ENCODE results near the gene ADAP1.

ADAP1 gene

DNA sequence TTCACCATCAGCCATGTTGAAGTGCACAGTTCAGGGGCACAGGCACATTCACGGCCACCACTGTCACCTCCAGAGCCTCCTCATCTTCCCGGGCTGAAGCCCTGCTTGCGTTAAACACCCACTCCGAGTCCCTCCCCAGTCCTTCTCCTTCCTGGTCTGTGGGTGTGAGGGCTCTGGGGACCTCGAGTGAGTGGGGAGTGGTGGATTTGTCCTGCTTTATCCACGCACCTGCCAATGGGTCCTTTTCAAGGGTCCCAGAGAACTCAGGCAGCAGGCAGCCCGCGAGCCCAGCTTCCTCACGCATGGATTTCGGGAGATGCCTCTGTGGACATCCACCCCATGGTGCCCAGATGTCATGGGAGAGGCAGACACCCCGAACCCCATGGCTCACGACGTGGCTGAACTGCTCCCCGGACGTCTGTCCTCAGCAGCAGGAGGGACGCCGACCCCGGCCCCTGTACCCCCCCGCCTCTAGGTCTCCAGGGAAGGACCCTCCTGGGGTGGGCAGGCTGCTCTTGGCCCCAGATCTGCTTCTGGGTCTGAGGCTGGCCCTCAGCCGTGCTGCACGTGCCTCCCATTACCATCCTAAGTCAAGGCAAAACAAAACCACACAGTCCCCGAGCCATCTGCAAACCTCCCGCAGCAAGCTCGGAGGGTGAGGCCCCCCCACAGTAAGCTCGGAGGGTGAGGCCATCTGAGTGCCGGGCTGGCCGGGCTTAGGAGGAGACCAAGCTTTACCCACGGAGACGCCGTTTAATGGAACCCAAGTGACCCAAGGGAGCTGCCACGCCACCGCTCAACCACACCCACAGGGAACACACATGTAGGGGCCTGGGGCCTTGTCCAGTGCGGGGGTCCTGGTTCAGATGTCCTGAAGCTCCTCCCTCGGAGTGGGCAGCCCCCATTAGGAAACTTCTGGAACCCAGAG is 37.5 kb upstream of the ADAP1 start:
- Histone ChIP-seq H3K27me3 (replicated peaks) (no peaks in the 10 kb centered on the region), H3K4me3 (ENCODE audit: low read depth, low read length) (no peak overlapping the region), H3K27ac (no peak overlapping the region), H3K36me3 (replicated peaks) (no peaks in the 10 kb centered on the region)
- in situ Hi-C loops (cut with HindIII; ENCODE audit: low pct_ligation_motif_present, low sequenced_read_pairs), result no loop called here
- no peak for DNase-seq
- TF ChIP-seq, protein P1, sequence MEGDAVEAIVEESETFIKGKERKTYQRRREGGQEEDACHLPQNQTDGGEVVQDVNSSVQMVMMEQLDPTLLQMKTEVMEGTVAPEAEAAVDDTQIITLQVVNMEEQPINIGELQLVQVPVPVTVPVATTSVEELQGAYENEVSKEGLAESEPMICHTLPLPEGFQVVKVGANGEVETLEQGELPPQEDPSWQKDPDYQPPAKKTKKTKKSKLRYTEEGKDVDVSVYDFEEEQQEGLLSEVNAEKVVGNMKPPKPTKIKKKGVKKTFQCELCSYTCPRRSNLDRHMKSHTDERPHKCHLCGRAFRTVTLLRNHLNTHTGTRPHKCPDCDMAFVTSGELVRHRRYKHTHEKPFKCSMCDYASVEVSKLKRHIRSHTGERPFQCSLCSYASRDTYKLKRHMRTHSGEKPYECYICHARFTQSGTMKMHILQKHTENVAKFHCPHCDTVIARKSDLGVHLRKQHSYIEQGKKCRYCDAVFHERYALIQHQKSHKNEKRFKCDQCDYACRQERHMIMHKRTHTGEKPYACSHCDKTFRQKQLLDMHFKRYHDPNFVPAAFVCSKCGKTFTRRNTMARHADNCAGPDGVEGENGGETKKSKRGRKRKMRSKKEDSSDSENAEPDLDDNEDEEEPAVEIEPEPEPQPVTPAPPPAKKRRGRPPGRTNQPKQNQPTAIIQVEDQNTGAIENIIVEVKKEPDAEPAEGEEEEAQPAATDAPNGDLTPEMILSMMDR (IDR thresholded peaks at IDR 0.05; ENCODE audit: low read depth, low read length, missing control alignments), result no peak

DNA sequence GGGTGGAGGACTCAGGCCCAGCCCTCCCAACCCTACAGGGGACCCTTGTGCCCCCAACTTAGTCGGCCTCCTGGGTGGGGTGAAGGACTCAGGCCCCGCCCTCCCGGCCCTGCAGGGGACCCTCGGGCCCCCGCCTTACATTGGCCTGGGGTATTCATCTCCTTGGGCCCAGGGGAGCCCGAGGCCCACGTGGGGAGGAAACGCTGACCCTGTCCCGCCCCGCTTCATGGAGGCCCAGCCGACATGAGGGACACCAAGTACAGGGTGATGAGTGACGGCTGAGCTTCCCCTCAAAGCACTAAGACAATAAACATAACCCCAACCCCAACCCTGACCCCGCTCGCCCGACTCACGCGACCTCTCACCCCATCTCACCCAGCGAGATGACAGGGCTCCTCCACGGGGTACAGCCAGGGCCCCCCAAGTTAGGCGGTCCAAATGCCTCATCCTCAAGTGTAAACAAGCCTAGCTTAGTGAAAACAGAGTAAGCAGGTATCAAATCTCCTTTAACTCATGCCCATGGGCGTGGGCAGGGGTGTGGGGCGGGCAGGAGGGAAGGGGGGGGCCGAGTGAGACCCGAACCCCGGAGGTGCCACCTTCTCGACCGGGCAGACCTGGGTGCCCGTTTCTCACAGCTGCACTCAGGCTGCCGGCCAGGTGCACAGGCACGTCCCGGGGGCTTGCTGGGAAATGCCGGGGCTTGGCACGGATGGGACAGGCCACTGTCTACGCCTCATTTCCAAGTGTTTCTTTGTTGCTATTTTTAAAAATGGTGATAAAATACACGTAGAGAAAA is 36.7 kb upstream of the ADAP1 start:
- TF ChIP-seq, protein P1 (IDR thresholded peaks at IDR 0.05; ENCODE audit: low read depth, low read length, missing control alignments), result no peak
- Histone ChIP-seq H3K4me3 (ENCODE audit: low read depth, low read length) (no peak overlapping the region), H3K27ac (no peak overlapping the region), H3K36me3 (replicated peaks) (no peaks in the 10 kb centered on the region), H3K27me3 (replicated peaks) (no peaks in the 10 kb centered on the region)
- no peak for DNase-seq
- in situ Hi-C loops (cut with HindIII; ENCODE audit: low pct_ligation_motif_present, low sequenced_read_pairs), result no loop called here

DNA sequence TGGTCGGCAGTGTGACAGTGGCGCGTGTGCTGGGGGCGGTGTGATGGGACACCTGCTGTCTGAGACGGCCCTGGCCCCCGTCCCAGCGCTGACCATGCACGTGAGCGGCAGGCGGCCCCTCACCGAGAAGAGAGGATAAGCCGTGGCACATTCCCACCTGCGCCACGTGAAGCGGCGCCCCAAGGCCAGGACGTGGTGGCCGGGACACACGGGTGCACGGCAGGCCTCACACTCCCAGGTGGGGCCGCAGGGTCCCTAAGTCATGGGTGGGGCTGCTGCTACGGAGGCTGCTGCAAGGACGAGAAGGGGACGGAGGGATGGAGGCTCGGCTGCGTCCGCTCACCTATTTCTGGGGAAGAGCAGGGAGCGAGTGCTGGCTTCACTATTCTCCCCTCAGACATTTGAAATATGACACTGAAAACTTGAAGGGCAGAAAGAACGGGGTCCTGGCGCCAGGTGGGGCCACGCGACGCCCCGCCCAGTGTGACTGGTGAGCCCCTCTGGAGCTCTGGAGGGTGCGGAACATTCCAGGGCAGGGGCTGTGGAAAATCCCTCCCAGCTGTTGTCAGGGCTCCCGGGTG is 36.0 kb upstream of the ADAP1 start:
- in situ Hi-C loops (cut with HindIII; ENCODE audit: low pct_ligation_motif_present, low sequenced_read_pairs), result no loop called here
- Histone ChIP-seq H3K27me3 (replicated peaks) (no peaks in the 10 kb centered on the region), H3K27ac (no peak overlapping the region), H3K36me3 (replicated peaks) (no peaks in the 10 kb centered on the region), H3K4me3 (ENCODE audit: low read depth, low read length) (no peak overlapping the region)
- TF ChIP-seq, protein P1 (IDR thresholded peaks at IDR 0.05; ENCODE audit: low read depth, low read length, missing control alignments), result no peak
- no peak for DNase-seq

DNA sequence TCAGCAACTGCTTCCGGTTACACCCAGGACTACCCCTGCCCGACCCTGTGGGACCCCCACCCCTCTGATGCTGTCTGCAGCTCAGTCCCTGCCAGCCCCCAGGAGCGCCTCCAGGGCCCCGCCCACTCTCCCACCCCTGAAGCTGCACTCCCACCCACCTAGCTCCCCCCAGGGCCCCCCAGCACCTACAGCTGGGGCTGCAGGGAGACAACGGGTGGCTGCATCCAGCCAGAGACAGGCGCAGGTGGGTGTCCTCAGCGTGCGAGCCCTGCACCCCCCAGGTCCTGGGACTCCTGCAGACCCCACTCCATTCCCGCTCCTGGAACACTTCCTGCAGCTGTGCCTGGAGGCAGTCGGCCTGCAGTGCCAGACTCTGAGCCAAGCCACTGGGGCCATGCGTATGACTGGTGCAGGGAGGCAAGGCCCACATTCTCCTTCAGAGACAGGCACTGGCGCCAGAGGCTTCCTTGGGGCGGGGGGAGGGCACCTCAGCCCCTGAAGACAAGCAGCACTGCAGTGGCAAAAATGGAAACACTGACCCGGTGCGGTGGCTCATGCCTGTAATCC is 34.6 kb upstream of the ADAP1 start:
- DNase-seq, result no peak
- in situ Hi-C loops (cut with HindIII; ENCODE audit: low pct_ligation_motif_present, low sequenced_read_pairs), result no loop called here
- TF ChIP-seq, protein P1 (IDR thresholded peaks at IDR 0.05; ENCODE audit: low read depth, low read length, missing control alignments), result no peak

DNA sequence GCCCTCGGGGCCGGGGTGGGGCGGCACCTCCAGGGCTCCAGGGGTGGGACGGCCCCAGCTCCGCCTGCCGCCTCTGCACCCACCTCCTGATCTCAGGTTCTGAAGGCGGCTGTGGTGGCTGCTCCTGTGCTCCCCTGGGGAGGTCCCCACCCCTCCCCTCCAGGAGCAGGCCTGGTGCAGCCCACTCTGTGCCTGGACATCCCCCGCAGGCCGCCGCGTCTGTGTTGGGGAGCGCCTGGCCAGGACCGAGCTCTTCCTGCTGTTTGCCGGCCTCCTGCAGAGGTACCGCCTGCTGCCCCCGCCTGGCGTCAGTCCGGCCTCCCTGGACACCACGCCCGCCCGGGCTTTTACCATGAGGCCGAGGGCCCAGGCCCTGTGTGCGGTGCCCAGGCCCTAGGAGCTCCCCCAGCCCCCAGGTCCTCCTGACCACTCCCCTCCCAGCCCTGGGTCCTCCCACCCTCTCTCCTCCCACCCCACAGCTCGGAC is 34.0 kb upstream of the ADAP1 start:
- peak overlapping the region; percentile 20 for H3K4me3 ChIP-seq (ENCODE audit: low read depth, low read length)
- DNase-seq, result no peak
- H3K27ac ChIP-seq, result no peak overlapping the region
- TF ChIP-seq, protein P1 (IDR thresholded peaks at IDR 0.05; ENCODE audit: low read depth, low read length, missing control alignments), result peak; percentile 12
- no peaks in the 10 kb centered on the region for H3K36me3 ChIP-seq (replicated peaks)
- no peaks in the 10 kb centered on the region for H3K27me3 ChIP-seq (replicated peaks)
- in situ Hi-C loops (cut with HindIII; ENCODE audit: low pct_ligation_motif_present, low sequenced_read_pairs), result no loop called here

More for the DNA sequence above, 34.6 kb upstream of the ADAP1 start:
- Histone ChIP-seq H3K27ac (no peak overlapping the region), H3K4me3 (ENCODE audit: low read depth, low read length) (no peak overlapping the region), H3K27me3 (replicated peaks) (no peaks in the 10 kb centered on the region), H3K36me3 (replicated peaks) (no peaks in the 10 kb centered on the region)
